T-helper 22 cell (primary cell): ENCODE measurements around the gene ZC3H7A.
A peak's percentile ranks its signal among the peaks of the same experiment; 100 is the strongest.
"Not testable (repeated sequence)": the region's sequence is repeated elsewhere in the genome, so short reads cannot be mapped to it uniquely, and the experiment has no call there.

ENCODE experiments used
- DNase-seq: peaks from one replicate; pipeline ENCODE4 v3.0.0-alpha.2; 2020; ENCODE audit warnings: low read depth

ZC3H7A gene, protein sequence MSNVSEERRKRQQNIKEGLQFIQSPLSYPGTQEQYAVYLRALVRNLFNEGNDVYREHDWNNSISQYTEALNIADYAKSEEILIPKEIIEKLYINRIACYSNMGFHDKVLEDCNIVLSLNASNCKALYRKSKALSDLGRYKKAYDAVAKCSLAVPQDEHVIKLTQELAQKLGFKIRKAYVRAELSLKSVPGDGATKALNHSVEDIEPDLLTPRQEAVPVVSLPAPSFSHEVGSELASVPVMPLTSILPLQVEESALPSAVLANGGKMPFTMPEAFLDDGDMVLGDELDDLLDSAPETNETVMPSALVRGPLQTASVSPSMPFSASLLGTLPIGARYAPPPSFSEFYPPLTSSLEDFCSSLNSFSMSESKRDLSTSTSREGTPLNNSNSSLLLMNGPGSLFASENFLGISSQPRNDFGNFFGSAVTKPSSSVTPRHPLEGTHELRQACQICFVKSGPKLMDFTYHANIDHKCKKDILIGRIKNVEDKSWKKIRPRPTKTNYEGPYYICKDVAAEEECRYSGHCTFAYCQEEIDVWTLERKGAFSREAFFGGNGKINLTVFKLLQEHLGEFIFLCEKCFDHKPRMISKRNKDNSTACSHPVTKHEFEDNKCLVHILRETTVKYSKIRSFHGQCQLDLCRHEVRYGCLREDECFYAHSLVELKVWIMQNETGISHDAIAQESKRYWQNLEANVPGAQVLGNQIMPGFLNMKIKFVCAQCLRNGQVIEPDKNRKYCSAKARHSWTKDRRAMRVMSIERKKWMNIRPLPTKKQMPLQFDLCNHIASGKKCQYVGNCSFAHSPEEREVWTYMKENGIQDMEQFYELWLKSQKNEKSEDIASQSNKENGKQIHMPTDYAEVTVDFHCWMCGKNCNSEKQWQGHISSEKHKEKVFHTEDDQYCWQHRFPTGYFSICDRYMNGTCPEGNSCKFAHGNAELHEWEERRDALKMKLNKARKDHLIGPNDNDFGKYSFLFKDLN

DNA sequence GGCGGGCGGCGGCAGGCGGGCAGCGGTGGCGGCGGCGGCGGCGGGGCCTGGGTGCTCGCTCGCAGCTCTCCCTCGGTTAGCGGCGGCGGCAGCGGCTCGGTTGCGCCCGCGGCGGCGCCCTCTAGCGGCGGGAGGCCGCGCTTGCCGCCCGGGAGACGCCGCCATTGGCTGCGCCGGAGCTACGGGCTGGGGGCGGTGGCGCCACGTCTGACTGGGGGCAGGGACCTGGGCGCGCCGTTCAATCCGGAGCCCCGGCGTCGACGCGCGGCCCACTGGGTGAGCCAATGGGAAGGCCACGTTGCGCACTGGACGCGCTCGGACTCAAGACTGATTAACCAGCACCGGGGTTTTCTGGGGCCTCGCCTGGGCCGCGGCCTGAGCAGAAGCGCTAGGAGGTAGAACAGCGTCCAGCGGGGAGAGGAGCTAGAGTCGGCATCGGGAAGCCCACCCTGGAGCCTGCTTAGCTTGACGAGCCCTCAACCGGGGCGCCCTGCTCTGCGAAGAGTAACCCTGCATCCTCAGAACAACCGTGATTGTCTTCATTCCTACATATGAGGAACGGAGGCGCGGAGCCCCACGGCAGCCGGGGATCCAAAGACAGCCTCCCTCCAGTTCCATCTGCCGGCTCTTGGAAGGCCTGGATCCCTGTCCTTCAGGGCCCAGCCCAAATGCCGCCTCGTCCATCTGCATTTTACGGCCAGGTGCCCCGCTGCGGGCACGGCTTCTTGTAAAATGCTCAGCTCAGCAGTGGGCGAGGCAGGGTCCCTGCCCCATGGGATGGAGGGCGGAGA lies at the start of gene ZC3H7A:
ZC3H7A (minus strand) TSS at position 93 of the 791 bp plus-strand sequence. CDS start 14,904 bp downstream, outside the sequence.
- DNase-seq: peak; percentile 87

DNA sequence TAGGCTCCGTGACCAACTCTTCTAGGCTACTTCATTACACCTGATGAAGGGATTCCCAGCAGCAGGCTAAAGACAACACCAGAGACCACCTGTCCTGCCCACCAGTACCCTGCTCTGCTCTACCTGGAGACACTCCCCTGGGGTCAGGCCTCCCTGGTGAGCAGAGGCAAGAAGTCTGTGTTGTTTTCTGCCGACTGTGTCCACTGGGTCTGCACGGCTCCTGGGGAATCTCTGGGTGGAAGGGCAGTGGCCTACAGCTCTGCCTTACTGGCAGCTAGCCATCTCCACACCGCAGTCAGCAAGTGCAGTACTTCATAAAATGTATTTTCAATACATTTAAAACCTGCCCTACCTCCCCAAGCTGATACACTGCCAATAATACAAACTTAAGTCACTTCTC lies 47.4 kb upstream of the ZC3H7A start:
- DNase-seq: no peak

DNA sequence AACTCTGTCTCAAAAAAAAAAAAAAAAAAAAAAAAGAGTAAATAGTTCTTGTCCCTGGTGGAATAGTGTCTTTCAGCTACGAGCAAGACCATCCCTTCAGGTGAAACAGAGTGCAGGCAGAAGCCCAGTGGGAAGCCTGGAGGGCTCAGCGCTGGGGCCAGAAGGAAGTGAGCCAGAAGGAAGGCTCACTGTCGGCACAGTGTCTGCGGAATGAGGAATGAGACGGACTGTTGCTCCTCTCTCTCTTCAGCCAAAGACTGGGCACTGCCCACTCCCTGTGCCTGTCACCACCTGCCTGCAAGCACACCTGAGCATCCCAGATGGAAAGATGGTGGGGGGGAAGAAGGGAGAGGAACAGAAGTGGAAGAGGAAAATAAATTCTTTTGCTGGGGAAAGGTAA lies 46.8 kb upstream of the ZC3H7A start:
- DNase-seq: no peak

DNA sequence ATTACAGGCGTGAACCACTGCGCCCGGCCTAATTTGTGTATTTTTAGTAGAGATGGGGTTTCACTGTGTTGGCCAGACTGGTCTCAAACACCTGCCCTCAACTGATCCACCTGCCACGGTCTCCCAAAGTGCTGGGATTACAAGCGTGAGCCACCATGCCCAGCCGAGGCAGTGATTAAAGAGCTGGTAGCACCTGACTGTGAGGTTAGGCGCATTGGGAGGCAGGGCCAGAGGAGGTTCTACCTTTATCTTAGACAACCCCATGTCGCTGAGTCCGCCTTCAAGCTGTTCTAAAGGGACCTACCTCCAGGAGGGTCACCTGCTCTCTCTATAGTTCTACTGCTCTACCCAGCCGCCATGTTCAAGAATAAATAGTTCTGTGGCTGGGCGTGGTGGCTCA lies 46.1 kb upstream of the ZC3H7A start:
- no peak for DNase-seq

DNA sequence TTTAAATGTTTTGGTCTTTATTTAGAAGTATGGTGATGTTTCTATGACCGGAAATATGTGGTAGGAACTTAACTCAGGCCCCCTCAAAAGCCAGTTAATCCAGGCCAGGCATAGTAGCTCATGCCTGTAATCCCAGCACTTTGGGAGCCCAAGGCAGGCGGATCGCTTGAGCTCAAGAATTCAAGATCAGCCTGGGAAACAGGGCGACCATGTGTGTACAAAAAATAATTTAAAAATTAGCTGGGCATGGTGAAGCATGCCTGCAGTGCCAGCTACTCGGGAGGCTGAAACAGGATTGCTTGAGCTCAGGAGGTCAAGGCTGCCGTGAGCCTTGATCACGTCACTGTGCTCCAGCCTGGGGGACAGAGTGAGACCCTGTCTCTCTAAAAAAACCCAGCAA lies 44.0 kb upstream of the ZC3H7A start:
- no peak for DNase-seq

DNA sequence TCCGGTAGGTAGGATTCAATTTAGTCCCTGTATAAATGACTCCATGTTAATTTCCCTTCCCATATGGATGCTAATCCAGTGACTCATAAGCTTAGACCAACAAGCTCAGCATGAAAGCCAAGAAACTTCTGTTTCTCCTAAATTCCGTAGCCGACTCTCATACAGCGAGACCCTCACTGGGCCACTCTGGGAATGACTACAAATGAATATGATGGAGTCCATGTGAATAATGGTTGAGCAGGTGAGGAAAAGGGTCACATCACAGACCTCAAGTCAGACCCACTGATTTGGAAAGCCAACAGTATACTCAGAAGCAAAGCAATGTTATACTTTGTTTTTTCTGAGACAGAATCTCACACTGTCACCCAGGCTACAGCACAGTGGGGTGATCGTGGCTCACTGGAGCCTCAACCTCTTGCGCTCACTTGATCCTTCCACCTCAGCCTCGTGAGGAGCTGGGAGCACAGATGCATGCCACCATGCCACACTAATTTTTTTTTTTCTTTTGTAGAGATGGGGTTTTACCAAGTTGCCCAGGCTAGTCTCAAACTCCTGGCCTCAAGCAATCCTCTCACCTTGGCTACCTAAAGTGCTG lies 39.7 kb upstream of the ZC3H7A start:
- DNase-seq: no peak

DNA sequence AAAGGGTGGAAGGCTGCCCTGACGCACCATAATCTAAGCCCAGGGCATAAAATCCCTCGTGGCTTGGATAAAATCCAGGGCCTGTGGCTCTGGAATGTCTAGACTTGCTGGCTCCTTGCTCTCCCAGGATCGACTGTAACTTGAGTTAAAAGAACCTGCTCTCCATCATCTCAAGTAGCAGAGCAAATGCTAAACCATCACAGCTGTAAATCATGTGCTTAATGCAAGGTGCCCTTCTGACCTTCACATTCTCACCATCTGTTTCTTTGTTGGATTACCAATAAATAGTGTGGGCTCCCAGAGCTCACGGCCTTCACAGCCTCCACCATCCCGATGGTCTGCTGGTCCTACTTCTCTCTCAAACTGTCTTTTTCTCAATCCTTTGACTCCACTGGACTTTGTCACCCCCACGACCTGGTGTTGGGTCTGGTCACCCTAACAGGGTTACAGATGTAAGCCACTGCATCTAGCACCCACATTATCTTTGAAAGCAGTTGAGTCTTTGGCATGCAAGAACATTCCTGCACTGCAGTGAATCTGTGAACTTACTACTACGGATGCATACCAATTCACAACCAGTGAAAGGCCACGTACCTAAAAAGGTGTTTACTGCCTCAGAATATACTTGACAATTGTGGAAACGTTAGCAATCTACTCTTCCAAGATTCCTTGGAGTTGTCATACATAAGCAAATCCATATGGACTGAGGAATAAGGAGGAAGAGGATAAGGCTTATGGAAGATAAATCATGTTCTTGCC lies 39.0 kb upstream of the ZC3H7A start:
- no peak for DNase-seq

DNA sequence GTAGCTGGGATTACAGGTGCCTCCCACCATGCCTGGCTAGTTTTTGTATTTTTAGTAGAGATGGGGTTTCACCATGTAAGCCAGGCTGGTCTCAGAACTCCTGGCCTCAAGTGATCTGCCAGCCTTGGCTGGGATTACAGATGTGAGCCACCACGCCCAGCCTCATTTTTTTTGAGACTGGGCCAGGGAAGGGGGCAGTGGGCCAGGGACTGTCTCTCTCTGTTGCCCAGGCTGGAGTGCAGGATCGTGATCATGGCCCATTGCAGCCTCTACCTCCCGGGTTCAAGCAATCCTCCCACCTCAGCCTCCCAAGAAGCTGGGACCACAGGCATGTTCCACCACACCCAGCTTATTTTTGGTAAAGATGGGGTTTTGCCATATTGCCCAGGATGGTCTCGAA lies 38.3 kb upstream of the ZC3H7A start:
- no peak for DNase-seq

DNA sequence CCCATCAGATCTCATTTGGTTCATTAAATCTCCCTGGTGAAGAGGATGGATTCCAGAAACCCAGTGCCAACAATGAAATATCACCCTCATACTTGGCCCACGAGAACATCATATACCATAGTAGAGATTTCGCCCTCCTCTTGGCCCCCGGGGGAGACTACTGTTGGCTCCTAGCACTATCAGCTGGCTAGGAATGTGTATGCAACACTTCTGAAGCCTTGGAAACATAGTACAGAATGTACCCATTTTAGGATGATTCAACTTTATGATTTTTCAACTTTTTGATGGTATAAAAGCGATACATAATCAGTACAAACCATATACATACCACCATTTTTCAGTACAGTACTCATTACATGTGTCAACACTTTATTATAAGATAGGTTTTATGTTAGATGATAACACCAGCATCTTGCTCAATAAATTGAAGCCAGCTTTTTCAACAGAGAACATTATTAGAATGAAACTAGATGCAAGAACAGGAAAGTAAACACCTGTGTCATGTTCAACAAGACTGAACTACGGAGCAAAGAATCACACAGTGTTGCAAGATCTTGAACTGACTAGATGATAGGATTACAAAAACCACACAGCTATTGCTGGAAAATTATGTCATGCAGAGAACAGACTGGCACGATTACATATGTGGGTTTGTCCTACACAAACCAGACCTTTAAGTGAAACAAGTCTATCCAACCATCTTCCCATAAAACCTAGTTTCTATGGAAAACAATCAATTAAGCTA lies 37.1 kb upstream of the ZC3H7A start:
- no peak for DNase-seq

DNA sequence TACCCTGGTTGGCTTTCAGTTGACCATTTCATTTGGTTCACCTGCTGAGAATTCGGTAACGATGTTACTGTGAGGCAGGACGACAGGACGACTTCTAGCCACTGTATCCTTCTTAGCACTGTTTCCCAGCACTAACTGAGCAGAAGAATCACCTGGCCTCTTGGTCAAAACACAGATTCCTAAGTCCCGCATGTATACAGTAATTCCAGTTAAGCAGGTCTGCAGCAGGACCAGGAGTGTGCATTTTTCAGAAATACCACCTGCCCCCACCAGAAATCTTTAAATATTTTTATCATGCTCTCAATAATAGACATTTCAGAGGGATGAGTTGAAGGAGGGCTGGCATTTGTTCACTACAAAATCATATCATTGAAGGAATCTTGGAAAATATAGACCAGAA lies 31.6 kb upstream of the ZC3H7A start:
- no peak for DNase-seq

DNA sequence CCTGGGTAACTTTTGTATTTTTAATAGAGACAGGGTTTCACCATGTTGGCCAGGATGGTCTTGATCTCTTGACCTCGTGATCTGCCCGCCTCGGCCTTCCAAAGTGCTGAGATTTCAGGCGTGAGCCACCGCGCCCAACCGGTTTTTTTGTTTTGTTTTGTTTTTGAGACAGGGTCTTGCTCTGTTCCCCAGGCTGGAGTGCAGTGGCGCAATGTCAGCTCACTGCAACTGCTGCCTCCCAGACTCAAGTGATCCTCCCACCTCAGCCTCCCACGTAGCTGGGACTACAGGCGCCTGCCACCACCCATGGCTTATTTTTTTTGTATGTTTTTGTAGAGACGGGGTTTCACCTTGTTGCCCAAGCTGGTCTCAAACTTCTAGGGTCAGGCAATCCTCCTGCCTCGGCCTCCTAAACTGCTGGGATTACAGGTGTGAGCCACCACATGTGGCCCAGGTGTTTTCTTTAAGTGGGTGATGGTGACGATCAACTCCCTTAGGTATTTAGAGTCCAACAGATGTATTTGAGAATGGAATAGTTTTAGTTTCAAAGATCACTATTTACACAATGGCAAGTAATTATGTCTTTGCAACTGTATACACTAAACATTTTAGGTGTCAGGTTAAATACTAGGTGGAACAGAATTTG lies 28.6 kb upstream of the ZC3H7A start:
- not testable (repeated sequence) for DNase-seq

DNA sequence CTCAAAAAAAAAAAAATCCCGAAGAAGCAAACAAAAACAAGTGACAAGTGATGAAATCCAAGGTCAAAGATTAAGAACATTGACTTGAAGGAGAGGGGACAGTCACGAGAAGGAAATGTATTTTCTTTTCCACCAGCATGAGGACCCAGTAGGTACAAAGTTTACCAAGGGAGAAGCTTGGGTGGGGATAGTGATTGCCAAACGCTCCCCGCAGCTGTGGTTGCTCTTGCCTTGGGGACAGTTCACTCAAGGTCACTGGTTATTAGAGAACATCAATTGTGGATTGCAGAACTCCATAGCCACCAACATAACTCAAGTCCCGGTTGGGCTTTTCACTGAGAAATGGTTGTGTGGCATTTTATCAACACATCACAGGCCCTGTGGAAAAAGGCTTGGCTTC lies 27.3 kb upstream of the ZC3H7A start:
- no peak for DNase-seq

DNA sequence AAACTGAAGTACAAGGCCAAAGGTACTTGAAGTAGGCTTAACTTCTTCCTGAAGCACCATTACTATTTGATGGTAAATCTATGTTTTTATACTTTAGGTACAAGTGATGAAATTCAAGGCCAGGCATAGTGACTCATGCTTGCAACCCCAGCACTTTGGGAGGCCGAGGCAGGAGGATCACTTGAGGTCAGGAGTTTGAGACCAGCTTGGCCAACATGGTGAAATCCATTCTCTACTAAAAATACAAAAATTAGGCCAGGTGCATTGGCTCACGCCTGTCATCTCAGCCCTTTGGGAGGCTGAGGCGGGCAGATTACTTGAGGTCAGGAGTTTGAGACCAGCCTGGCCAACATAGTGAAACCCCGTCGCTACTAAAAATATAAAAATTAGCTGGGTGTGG lies 26.6 kb upstream of the ZC3H7A start:
- not testable (repeated sequence) for DNase-seq

DNA sequence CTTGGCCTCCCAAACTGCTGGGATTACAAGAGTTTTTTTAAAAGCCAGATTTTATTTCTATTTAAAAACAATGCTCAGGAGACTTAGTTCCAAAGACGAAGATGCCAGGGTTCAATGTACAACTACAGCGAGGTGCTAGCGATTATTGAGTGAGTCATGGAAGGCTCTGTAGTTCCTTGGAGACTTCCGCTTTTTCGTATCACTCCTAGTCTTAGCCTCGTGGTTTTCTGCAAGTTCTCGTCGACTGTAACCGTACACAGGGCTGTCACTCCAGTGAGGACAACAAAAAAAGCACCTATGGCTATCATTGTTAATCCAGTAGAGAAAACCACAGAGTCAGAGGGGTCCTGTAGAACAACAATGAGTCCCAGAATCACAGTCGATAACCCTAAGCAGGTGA lies 22.7 kb upstream of the ZC3H7A start:
- no peak for DNase-seq

DNA sequence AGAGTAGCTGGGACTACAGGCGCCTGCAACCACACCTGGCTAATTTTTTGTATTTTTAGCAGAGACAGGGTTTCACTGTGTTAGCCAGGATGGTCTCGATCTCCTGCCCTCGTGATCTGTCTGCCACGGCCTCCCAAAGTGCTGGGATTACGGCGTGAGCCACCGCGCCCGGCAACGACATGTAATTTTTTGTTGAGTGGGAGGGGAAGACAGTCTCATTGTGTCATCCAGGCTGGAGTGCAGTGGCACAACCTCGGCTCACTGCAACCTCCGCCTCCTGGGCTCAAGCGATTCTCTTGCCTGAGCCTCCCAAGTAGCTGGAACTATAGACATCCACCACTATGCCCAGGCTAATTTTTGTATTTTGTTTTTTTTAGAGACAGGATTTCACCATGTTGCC lies 21.9 kb upstream of the ZC3H7A start:
- DNase-seq: not testable (repeated sequence)

DNA sequence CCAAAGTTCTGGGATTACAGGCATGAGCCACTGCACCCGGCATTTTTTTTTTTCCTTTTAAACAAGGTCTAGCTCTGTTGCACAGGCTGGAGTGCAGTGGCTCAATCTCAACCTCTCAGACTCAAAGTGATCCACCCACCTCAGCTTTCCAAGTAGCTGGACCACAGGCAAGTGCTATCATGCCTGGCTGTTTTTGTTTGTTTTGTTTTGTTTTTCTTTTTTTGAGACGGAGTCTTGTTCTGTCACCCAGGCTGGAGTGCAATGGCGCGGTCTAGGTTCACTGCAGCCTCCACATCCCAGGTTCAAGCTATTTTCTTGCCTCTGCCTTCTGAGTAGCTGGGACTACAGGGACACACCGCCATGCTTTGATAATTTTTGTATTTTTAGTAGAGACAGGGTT lies 19.1 kb upstream of the ZC3H7A start:
- DNase-seq: no peak

DNA sequence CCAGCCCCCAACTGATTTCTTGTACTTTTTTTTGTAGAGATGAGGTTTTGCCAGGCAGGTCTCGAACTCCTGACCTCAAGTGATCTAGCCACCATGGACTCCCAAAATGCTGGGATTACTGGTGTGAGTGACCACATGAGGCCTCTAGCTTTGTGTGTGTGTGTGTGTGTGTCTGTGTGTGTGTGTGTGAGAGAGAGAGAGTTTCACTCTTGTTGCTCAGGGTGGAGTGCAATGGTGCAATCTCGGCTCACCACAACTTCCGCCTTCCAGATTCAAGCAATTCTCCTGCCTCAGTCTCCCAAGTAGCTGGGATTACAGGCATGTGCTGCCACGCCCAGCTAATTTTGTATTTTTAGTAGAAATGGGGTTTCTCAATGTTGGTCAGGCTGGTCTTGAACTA lies 17.7 kb upstream of the ZC3H7A start:
- not testable (repeated sequence) for DNase-seq

DNA sequence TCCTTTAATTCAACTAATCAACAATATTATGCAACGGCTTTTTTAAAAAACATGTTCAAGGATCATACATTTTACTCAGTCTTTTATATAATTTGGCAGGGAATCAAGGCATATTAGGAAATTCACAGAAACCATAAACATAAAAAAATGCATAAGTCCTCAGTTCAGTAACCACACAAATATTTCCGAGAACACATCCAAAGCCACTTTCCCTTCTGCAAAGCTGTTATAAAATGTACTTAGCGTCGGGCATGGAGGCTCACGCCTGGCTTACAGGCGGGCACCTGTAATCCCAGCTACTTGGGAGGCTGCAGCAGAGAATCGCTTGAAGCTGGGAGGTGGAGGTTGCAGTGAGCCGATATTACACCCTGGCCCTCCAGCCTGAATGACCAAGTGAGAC lies 9.7 kb upstream of the ZC3H7A start:
- no peak for DNase-seq

DNA sequence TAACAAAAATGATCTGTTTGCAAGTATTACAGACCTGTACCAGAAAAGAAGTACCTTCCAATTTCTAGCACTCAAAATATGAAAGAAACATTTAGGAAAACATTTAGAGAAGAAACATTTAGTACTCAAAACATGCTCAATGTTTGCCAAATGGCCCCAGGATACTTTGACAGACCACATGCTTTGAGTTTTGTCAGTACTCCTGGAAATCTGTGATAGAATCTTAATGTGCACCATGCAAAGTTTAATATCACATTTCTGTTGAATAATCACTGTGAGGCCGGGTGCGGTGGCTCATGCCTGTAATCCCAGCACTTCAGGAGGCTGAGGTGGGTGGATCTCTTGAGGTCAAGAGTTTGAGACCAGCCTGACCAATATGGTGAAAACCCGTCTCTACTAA lies 8.5 kb upstream of the ZC3H7A start:
- no peak for DNase-seq

DNA sequence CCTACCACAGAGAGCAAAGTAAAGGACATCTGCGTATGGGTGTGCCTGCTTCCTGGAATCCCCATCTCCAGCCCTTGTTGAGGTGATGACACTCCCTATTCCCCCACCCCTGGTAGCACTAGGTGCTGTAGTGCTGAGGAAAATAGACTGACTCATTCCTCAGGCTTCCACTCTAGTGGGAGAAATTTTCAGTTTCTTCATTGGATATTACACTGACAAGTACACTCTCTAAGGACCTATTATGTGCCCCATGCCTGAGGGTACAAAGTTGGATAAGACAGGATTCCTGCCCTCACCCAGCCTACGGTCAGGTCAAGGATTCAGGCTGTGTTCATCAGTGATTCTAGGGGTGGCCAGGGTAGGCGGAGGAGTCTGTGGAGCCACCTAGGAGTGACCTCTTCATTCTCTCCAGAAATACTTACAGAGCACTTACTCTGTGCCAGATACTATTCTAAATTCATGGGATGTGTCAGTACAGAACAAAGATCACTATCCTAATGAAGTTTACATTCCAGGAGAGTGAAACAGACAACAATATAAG lies 4.5 kb upstream of the ZC3H7A start:
- DNase-seq: no peak
